Breast epithelium (tissue), 4 donors: ENCODE data around the gene MORN1. TPM values are rescaled to one million over a fixed set of nuclear protein-coding genes. Genes with fewer than 3 reads are reported as not detected.

Experiments used
- DNase-seq, 2 donors: peaks; one replicate each; pipeline ENCODE4 v3.0.0-alpha.2; 2019; ENCODE audit warnings: low spot score in 2 of 2
- H3K27ac ChIP-seq, 2 donors: fragments of 200-600 bp; sonication (generic) in 1 of 2; one replicate each; pipeline ENCODE4 v1.5.1; 2016 to 2019; ENCODE audit warnings: mild to moderate bottlenecking in 1 of 2
- H3K27me3 ChIP-seq, 2 donors: fragments of 200-600 bp; sonication (generic) in 1 of 2; one replicate each; pipeline versions ENCODE4 v1.5.1 to v1.6.0; 2017 to 2019; ENCODE audit warnings: control low read depth in 1 of 2, mild to moderate bottlenecking in 1 of 2
- H3K36me3 ChIP-seq: fragments of 200-600 bp; one replicate; pipeline ENCODE4 v1.5.1; 2019
- H3K4me1 ChIP-seq, 2 donors: fragments of 200-600 bp; sonication (generic); one replicate each; pipeline ENCODE4 v1.5.1; 2016 to 2019; ENCODE audit warnings: control low read depth in 1 of 2
- H3K4me3 ChIP-seq, 3 donors: fragments of 200-600 bp; sonication (generic); 1 replicate in 2 of 3; 2 replicates in 1 of 3; pipeline ENCODE4 v1.5.1; 2016 to 2019; ENCODE audit warnings: mild to moderate bottlenecking in 3 of 3, moderate library complexity in 2 of 3
- H3K9me3 ChIP-seq, 2 donors: fragments of 200-600 bp; sonication (generic) in 1 of 2; one replicate each; pipeline ENCODE4 v1.5.1; 2016 to 2019; ENCODE audit warnings: control low read depth in 1 of 2
- CTCF ChIP-seq, 3 donors: fragments of 450-650 bp; IDR thresholded peaks; one replicate each; pipeline ENCODE4 v1.5.1; 2016 to 2017; ENCODE audit warnings: antibody characterized with exemption in 3 of 3, mild to moderate bottlenecking in 3 of 3, moderate library complexity in 3 of 3
- POLR2A ChIP-seq: fragments of 450-650 bp; IDR thresholded peaks from one replicate; pipeline ENCODE4 v1.6.1; 2016; ENCODE audit warnings: antibody characterized with exemption, mild to moderate bottlenecking, moderate library complexity
- POLR2AphosphoS5 ChIP-seq, 3 donors: sonication (generic); formaldehyde crosslinking; IDR thresholded peaks; one replicate each; pipeline ENCODE4 v1.6.1; 2017; ENCODE audit warnings: antibody characterized with exemption in 3 of 3
- intact Hi-C: fragments of 100-400 bp; cut with DNase I; formaldehyde crosslinking; loops from one replicate; pipeline ENCODE4 v1.15.1; 2023; ENCODE audit warnings: low total_unique reads
- total RNA-seq, 3 donors: library from RNA; depleted of rRNA; stranded (reverse); fragments of >200 nt; gene quantifications; one replicate each; pipeline ENCODE4 v1.1.0, GENCODE V29; 2016

Gene MORN1
- total RNA-seq, 3 donors from 2014 or later = 4.0 to 18.1 (median 17.7) TPM

DNA sequence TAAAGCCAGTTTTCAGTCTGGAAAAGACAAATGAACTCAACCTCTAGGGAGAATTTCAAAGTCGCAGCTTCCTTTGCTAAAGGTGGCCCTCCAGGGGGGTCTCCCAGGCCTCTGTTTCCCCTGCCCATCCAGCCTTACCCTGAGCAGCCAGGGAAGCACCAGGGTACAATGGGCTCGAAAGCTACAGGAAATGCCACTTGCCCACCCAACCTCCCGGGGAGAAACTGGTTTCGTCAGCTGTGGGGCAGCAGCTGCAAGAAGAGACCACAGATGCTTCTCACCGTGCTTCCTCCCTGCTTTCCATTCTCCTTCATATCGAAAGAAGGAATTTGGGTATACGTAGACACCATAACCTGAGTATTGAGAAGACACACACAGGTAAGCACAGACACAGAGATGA is 1.7 kb downstream of the MORN1 start:
- no peaks in the 10 kb centered on the region for H3K9me3 ChIP-seq
- no peak overlapping the region for H3K4me3 ChIP-seq
- no peak overlapping the region for H3K27ac ChIP-seq
- TF ChIP-seq POLR2AphosphoS5 (IDR thresholded peaks at IDR 0.05) (no peak), POLR2A (no peak), CTCF (IDR thresholded peaks at IDR 0.05) (no peak)
- H3K4me1 ChIP-seq = peaks cover 4 to 16% of the 10 kb centered on the region in 2 donors
- intact Hi-C loops = loop anchor here (5.0 kb wide), 2 partner anchors 182 to 197 kb away; partner anchors contain the start of gene FAAP20
- DNase-seq = no peak
- no peaks in the 10 kb centered on the region for H3K27me3 ChIP-seq
- H3K36me3 ChIP-seq = no peaks in the 10 kb centered on the region

DNA sequence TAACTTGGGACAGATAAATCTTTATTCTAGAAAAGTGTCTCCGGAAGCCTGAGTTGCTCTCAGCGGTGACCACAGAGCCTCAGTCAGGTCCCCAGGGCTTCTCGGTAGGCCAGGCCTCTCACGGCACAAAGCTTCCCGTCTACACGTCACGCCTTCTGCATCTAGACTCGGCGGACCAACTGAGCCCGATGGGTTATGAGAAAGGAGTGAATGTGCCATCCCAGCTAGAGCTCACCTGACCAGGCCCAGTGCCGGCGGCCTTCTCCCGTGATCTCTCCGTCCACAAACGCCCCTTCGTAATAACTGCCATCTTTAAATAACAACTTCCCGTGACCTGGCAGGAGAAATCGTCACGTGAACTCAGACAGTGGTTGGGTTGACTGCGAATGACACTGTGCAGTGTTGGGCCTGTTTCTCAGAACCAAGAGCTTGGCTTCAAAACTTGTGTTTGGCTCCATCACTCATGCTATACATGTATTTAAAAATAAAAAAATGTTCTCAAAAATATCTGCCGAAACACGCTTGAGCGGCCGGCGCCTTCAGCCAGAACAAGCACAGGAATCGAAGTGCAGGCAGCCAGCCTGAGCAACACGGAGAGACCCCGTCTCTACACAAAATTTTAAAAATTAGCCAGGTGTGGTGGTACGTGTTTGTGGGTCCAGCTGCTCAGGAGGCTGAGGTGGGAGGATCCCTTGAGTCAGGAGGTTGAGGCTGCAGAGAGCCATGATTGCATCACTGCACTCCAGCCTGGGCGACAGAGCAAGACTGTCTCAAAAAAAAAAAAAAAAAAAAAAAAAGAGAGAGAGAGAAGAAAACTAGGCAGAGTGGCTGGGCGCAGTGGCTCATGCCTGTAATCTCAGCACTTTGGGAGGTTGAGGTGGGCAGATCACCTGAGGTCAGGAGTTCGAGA is 3.1 kb downstream of the MORN1 start:
- TF ChIP-seq POLR2A = no peak
- no peak for TF ChIP-seq POLR2AphosphoS5 (IDR thresholded peaks at IDR 0.05)
- no peak for TF ChIP-seq CTCF (IDR thresholded peaks at IDR 0.05)
- DNase-seq = no peak
- Histone ChIP-seq H3K9me3 (no peaks in the 10 kb centered on the region), H3K4me1 (peaks cover 4 to 16% of the 10 kb centered on the region in 2 donors), H3K36me3 (no peaks in the 10 kb centered on the region), H3K27ac (no peak overlapping the region), H3K4me3 (no peak overlapping the region), H3K27me3 (no peaks in the 10 kb centered on the region)
- intact Hi-C loops = no loop called here

GRCh38 chr1:2386636-2387611 is 4.4 kb downstream of the MORN1 start:
- no peak overlapping the region for H3K27ac ChIP-seq
- H3K27me3 ChIP-seq = no peaks in the 10 kb centered on the region
- H3K36me3 ChIP-seq = no peaks in the 10 kb centered on the region
- intact Hi-C loops = no loop called here
- no peak overlapping the region for H3K4me3 ChIP-seq
- peaks cover under 1 to 8% of the 10 kb centered on the region in 2 donors for H3K4me1 ChIP-seq
- no peak for DNase-seq
- TF ChIP-seq CTCF (IDR thresholded peaks at IDR 0.05) (no peak), POLR2A (no peak), POLR2AphosphoS5 (IDR thresholded peaks at IDR 0.05) (no peak)
- H3K9me3 ChIP-seq = no peaks in the 10 kb centered on the region

DNA sequence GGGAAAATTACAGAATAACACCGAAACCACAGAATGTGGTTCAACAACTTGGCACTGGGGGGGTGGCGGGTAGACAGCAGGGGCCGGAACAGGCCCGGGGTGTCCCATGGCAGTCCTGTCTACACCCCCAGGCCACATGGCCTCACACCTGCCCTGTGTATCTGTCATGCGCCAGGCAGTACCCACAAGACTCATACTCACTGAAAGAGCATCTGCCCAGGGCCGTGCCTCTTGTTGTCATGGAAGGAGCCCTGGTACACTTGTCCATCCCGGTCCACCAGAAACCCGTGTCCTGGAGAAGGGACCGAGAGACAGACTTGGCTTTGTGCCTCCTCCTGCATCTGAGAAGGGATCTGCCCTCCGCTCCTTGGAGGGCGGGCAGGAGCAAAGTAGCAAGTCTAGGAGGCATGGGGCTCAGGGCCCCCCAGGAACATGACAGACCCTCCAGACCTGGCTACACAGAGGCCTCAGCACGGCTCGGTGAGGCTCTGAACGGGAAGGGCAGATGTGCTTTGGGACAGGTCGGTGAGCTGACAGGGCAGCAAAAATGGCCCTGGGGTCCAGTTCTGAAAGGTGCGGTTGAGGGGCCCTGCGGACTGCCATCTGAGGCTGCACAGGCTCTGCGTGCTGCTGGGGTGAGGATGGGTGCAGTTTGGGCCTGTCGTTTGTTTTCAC is 5.6 kb downstream of the MORN1 start:
- TF ChIP-seq CTCF (IDR thresholded peaks at IDR 0.05) (no peak), POLR2AphosphoS5 (IDR thresholded peaks at IDR 0.05) (no peak), POLR2A (no peak)
- no peak overlapping the region for H3K27ac ChIP-seq
- no peak for DNase-seq
- H3K9me3 ChIP-seq = no peaks in the 10 kb centered on the region
- H3K4me1 ChIP-seq = peaks cover 9 to 15% of the 10 kb centered on the region in 2 donors
- no peak overlapping the region for H3K4me3 ChIP-seq
- H3K36me3 ChIP-seq = no peaks in the 10 kb centered on the region
- H3K27me3 ChIP-seq = no peaks in the 10 kb centered on the region
- intact Hi-C loops = no loop called here
